Hepatocyte (in vitro differentiated cells): ENCODE data around the gene TEX28.

ENCODE experiments used
- EZH2 ChIP-seq: fragments of 200-600 bp; sonication (generic); IDR thresholded peaks from 2 replicates; pipeline ENCODE4 v1.6.1; 2016; ENCODE audit warnings: antibody characterized with exemption, mild to moderate bottlenecking, borderline replicate concordance
- TF ChIP-seq, protein P1 (sequence below): fragments of 200-600 bp; sonication (generic); IDR thresholded peaks from 2 replicates; pipeline ENCODE4 v1.5.1; 2016; ENCODE audit warnings: antibody characterized with exemption, mild to moderate bottlenecking; ENCODE audit not compliant: poor library complexity

DNA sequence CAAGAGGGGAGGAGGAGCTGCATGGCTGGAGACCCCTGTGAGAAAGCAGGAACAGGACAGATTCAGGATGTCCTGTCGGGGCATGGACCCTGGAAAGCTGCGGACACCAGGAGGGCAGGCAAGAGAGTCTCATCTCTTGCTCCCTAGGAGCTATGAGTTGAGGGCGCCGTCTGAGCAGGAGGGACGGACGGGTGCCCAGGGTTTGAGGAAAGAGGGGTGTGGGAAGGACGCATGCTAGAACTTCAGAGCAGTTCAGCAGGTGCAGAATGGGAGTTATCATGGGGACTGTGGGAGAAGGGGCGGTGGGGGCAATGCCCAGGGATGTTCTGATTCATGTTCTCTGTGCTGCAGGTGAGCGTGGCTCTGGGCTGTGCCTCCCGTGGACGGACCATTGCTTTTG is 25.5 kb upstream of the TEX28 start:
- TF ChIP-seq, protein P1, sequence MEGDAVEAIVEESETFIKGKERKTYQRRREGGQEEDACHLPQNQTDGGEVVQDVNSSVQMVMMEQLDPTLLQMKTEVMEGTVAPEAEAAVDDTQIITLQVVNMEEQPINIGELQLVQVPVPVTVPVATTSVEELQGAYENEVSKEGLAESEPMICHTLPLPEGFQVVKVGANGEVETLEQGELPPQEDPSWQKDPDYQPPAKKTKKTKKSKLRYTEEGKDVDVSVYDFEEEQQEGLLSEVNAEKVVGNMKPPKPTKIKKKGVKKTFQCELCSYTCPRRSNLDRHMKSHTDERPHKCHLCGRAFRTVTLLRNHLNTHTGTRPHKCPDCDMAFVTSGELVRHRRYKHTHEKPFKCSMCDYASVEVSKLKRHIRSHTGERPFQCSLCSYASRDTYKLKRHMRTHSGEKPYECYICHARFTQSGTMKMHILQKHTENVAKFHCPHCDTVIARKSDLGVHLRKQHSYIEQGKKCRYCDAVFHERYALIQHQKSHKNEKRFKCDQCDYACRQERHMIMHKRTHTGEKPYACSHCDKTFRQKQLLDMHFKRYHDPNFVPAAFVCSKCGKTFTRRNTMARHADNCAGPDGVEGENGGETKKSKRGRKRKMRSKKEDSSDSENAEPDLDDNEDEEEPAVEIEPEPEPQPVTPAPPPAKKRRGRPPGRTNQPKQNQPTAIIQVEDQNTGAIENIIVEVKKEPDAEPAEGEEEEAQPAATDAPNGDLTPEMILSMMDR = no peak
- no peak for TF ChIP-seq EZH2
